ENCODE results near the gene RAB43.
"Not testable (repeated sequence)": the region's sequence is repeated elsewhere in the genome, so short reads cannot be mapped to it uniquely, and the experiment has no call there.

Gene RAB43

GRCh38 chr3:129121016-129121791 lies 400 bp downstream of the RAB43 start:
- DNase-seq, result no peak

DNA sequence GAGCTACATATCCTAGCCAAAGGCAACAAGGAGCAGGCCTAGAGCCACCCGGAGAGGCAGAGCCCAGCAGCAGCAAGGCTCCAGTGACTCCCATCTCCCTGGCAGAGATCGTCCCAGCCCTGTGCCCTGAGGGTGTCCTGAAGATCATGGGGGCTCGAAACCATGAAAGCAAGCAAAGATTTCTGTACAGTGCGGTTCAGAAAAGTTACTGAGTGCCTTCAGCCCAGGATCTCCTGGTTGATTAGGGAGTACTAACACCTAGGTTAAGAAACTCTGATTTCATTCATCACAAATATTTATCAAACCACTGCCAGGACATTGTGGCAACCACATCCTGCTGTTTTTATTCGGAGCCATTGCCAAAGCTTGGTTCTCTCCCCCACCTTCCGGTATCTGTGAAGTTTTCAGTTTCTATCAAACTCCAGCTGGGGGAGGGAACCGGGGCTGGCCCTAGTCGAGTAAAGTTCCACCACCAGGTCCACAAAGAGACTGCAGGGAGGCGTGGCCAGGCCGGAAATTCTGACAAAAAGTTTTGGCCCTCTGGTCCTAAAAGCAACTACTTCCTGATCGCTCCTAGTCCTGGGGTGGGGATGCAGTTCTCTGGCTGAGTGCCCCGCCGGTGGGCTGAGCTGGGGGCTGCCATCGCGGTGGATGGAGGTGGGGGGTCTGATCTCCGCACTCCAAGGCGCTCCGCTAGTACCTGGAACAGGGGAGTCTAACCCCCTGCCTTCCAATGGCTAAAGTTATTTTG lies 1.2 kb downstream of the RAB43 start:
- DNase-seq, result peak; percentile 85

DNA sequence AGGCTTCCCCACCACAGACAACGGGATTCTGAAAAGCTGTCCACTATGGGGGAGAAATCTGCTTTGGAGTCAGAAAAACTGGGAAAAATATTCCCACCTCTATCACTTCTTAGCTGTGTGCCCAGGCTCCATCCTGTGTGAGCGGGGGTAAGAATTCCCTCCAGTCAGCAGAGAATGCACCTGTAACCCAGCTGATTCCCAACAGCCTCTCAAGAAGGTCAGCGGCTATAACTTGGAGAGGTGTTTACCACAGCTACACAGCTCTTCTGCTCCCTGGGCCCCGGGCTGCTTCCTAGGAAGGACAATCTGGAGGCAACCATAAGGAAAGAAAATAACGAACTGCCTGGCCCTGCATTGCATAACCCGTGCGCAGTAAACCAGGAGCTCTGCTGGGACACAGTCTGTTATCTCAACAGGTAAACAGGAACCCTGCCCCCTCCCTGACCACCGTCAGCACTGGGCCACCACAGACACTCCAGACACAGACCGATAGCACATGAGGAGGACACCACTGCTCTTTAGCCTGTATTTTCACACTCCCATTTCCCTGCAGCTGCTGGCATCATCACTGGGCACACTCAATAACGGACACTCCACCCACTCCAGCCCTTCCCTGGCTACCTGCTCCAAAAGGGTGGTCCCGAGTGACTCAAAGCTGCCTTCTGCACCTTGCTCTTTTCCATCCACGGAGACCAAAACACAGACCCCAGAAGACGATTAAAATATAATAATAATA lies 2.1 kb downstream of the RAB43 start:
- DNase-seq, result peak; percentile 35

DNA sequence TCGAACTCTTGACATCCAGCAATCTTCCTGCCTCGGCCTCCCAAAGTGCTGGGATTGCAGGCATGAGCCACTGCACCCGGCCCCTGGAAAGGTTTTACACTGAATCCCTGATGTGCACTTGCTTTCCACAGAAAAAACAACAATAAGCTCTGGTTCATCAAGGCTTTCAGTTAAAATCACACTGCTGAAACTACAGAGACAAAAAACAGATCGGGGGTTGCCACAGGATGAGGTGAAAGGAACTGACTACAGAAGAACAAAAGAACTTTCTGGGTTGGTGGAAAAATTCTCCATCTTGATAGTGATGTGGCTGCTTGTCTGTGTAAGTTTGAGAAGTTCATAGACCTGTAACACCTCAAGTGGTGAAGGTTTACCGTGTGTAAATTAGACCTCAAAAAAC lies 2.9 kb downstream of the RAB43 start:
- DNase-seq, result peak; percentile 42

DNA sequence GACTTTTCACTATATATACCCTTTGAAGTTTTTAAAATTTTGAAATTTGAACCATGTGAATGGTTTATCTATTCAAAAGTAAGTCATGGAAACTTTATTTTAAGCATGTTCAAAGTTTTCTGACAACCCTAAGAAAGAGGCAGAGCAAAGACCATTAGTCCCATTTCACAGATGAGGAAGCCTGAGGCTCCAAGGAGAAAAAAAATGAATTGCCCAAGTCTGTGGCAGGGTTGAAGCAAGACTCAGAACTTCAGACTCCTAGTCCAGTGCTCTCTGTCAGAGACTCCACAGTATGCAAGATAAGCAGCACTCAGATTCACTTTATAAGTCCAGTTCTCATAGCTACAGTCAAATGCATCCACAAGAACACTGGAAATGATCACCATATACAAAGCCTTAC lies 4.5 kb downstream of the RAB43 start:
- DNase-seq, result no peak

GRCh38 chr3:129116482-129116946 lies 5.1 kb downstream of the RAB43 start:
- DNase-seq, result peak; percentile 32

DNA sequence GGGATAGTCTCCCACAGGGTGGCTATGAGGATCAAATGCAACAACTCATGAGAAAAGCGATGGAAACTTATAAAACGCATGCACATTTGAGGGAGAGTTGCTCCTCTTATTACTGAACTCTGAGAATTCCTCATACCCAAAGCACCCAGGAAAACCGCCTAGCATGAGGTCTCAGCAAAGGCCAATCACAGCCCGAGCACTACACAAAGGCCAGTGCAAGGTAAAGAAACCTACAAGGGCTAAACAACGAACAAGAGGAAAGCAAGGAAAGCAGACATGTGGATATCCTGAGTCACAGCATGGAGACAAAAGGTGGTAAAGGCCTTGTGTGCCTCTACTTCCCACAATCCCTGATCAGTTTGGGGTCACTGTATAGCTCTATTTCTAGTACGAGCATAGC lies 7.1 kb downstream of the RAB43 start:
- DNase-seq, result no peak

DNA sequence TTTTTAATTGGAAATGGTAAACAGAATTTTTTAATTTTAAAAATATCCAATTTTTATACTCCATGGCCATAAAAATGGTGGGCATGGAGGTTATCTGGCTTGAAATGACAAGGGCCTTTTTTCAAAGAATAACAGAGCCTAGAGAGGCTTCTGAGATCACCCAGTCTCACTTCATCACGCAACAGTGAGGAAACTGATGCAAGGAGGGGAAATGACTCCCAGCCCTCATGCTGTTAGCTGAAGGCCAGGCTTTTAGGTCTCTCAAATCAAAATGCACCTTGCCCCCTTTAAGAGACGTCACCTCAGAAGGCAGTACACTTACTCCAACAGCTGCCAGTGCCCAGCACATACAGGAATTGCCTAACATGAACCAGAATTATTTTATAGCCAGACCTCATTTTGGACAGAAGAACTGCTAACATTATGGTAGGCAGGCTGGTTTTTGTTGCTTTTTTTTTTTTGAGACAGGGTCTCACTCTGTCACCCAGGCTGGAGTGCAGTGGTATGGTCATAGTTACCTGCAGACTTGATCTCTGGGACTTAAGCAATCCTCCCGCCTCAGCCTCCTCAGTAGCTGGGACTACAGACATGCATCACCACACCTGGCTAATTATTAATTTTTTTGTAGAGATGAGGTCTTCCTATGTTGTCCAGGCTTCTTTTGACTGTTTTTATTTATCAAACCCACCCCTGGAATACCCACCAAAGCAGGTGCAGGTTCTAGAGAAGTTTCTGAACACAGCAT lies 9.1 kb downstream of the RAB43 start:
- DNase-seq, result no peak

- not testable (repeated sequence) for DNase-seq
Observed at GRCh38 chr3:129111076-129111780, 10.4 kb downstream of the RAB43 start.

- DNase-seq, result no peak
Observed at GRCh38 chr3:129107793-129108192, 13.8 kb downstream of the RAB43 start.

DNA sequence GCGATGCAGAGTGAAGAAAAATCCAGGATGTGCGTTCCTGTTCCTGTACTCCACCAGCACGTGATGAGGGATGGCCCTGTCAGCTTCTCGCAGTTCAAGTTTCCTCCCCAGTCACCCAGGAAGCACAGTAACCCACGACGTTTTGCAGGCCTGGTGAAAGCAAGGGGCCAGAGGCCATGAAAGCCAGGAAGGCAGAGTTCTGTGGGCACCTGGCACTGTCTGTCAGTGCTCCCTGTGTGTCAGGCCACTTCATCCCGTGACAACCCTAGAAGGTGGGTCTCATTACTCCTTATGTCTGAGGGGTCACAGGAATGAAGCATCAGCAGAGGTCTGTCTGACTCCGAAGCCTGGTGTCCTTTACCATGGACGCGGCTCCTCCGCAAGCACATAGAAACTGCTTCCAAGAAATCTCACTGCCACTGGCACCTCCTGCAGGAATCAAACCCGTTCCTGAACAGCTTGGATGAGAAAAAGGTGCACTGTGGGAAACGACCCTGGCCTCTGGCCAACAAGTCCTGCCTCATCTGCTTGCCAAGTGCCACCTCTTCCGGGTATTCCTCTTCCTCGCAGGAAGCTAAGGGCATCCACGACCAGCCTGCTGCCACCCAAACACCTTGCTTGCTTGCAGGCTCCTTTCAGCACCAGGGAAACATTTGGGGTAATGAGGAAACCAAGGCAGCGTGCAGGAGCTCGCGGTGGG lies 14.6 kb downstream of the RAB43 start:
- no peak for DNase-seq

DNA sequence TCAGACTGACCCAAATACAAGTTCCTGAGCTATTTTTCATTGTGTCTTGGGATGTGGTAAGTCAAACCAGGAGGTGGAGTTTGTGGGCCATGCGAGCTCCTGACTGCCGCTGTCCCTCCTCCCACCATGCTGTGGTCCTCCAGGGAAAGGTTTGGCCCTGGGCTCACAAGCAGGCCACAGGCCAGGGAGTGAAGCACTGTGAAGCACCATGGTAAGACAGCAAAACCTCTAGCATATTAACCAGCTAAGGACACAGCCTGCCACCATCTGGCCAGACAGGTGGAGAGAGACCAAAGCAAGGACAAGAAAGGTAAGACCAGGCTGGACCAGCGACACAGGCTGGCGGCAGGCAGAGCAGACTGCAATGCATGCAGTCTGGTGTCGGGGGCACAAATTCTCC lies 15.3 kb downstream of the RAB43 start:
- DNase-seq, result no peak

DNA sequence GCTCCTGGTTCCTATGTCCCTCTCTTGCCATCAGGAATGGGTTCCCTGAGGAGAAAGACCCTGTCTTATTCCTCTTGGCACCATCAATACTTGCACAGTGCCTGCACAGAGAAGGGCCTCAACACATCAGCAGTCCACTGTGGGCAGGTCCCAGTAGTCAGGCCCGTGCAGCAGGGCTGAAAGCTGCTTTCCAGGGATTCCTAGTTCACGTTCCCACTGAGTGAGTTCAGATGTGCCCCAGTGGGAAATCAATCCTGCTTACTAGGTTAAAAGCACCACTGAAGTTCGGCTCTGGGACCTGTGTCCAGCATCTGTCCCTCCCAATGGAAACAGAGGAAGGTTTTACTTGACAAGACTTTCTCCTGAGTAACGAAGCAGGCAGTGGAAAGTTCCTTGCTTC lies 15.7 kb downstream of the RAB43 start:
- DNase-seq, result no peak

- no peak for DNase-seq
Observed at GRCh38 chr3:129104498-129105079, 17.0 kb downstream of the RAB43 start.

DNA sequence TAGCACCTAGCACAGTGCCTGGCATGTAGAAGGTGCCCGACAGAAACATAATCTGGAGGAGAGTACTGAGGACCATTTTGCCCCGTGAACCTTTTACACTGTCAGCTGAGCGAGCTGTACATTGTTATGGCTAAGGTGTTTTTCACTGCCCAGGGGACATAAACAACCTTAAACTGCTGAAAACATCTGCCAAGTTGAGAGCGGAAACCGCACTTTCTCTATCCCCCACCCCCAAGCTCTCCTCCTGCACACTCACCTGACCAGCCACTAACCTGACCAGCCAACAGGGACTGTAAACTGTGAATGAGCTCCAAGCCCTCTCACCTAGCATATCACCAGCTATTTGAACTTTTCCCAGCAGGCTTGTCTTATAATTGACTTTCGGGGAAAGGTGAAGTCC lies 17.6 kb downstream of the RAB43 start:
- no peak for DNase-seq

- no peak for DNase-seq
Observed at GRCh38 chr3:129103296-129103695, 18.3 kb downstream of the RAB43 start.

GRCh38 chr3:129101370-129102138 lies 20.1 kb downstream of the RAB43 start:
- DNase-seq, result no peak

DNA sequence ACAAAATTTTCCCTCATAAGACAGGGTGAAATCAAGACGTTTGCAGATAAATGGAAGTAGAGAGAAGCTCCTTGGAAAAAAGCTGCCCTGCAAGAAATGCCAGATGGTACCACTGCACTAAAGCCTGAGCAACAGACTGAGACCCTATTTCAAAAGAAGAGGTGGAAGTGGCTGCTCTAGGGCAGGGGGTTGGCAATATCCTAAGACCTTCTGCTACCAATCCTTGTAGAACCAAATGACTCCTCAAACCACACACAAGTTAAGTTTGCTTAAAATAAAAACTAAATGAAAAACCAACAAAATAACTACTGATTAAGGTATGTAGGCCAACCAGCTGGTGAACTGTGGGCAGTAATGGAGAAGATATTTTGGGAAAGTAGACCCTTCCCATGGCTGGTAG lies 21.3 kb downstream of the RAB43 start:
- no peak for DNase-seq

DNA sequence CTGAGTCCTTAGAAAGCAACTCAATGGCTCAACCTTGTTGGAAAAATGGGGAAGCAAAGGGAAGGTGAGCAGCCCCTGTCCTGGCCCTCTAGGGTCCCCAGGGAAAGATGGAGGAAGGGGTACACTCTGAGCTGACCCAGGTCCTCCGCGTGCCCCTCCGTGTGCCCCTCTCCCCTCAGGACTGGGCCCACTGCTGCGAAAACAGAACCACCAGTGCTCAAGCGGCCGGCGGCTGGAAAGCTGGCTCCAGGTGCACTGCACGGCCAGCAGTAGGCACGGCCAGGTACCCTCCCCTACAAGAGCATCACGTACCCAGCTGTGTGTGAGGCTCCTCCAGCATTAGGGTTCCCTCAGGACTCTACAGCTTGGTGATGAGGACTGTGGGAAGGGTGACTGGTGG lies 26.3 kb downstream of the RAB43 start:
- DNase-seq, result no peak

DNA sequence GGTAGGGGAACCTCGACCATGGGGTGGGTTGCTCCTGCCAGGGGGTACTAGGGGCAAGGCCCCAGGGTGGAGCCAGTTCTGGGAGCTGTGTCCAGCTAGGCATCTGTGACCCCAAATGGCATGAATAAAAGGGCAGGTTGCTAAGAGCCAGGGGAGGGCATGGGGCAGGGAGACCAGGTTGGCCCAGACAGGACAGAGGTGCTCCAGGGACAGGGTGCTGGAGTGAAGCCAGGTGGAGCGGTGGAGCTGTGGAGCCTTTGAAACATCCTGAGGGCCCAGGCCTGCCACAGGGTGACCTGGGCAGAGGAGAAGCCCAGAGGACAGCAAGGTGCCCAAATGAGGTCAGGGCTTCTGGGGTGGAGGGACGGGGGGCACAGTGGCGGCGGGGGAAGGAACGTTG lies 33.3 kb downstream of the RAB43 start:
- not testable (repeated sequence) for DNase-seq
